Left ventricle myocardium superior (tissue), 1 donor: ENCODE data around the gene MPZL3. TPM values are rescaled to one million over a fixed set of nuclear protein-coding genes. Genes with fewer than 3 reads are reported as not detected.

Source experiments
- ATAC-seq: fragments of 200-7000 bp; cut with Tn5 transposase; one replicate; pipeline ENCODE4 v1.9.1; 2020; ENCODE audit warnings: mild to moderate bottlenecking, moderate library complexity
- DNase-seq: peaks from one replicate; pipeline ENCODE4 v3.0.0-alpha.2; 2020
- intact Hi-C: fragments of 100-400 bp; cut with micrococcal nuclease; formaldehyde crosslinking; loops from one replicate; pipeline ENCODE4 v1.11.0; 2022
- total RNA-seq: library from RNA; stranded (reverse); fragmentation: NEBNext Ultra II Directional; extraction: Animal tissue kit (Norgen Biotek cat#: 25700); gene quantifications from one replicate; pipeline ENCODE4 v1.2.1, GENCODE V29; 2021
- donor health status: DM: no; HTN: yes; CAD: no; lungs with severe emphysema.

The MPZL3 gene
- total RNA-seq, 1 donor from 2014 or later, result 2.6 TPM

GRCh38 chr11:118236170-118236569 lies 16.0 kb downstream of the MPZL3 start:
- no peak for ATAC-seq
- intact Hi-C loops, result no loop called here
- no peak for DNase-seq

- intact Hi-C loops, result no loop called here
- ATAC-seq (peak; percentile 89), DNase-seq (no peak)
These were observed 17.3 kb downstream of the MPZL3 start for GRCh38 chr11:118234833-118235232.

- no peak for ATAC-seq
- intact Hi-C loops, result no loop called here
These were observed 18.3 kb downstream of the MPZL3 start for GRCh38 chr11:118233850-118234249.

GRCh38 chr11:118233377-118233776 lies 18.8 kb downstream of the MPZL3 start:
- intact Hi-C loops, result no loop called here
- no peak for DNase-seq
- no peak for ATAC-seq

More at GRCh38 chr11:118233850-118234249, 18.3 kb downstream of the MPZL3 start:
- no peak for DNase-seq

- intact Hi-C loops, result no loop called here
- DNase-seq (no peak), ATAC-seq (no peak)
These were observed 19.5 kb downstream of the MPZL3 start for GRCh38 chr11:118232659-118233058.

GRCh38 chr11:118231461-118231860 lies 20.7 kb downstream of the MPZL3 start:
- no peak for ATAC-seq
- intact Hi-C loops, result no loop called here
- no peak for DNase-seq

- intact Hi-C loops, result no loop called here
- DNase-seq, result no peak
- no peak for ATAC-seq
These were observed 22.1 kb downstream of the MPZL3 start for GRCh38 chr11:118230088-118230487.

GRCh38 chr11:118229274-118229847 lies 22.8 kb downstream of the MPZL3 start:
- DNase-seq, result no peak

GRCh38 chr11:118227865-118228785 lies 24.0 kb downstream of the MPZL3 start:
- DNase-seq (no peak), ATAC-seq (peak; percentile 31)
- intact Hi-C loops, result no loop called here

More at GRCh38 chr11:118229274-118229847, 22.8 kb downstream of the MPZL3 start:
- intact Hi-C loops, result no loop called here
- ATAC-seq, result no peak

GRCh38 chr11:118226781-118227180 lies 25.4 kb downstream of the MPZL3 start:
- DNase-seq, result no peak
- ATAC-seq, result no peak
- intact Hi-C loops, result no loop called here

GRCh38 chr11:118226296-118226695 lies 25.9 kb downstream of the MPZL3 start:
- intact Hi-C loops, result no loop called here
- no peak for ATAC-seq
- no peak for DNase-seq

- intact Hi-C loops, result no loop called here
- no peak for DNase-seq
- peak; percentile 51 for ATAC-seq
These were observed 27.5 kb downstream of the MPZL3 start, which contains the start of gene JAML for GRCh38 chr11:118224511-118225188. JAML (minus strand) TSS chr11:118225011; CDS start chr11:118214866, 10,145 bp downstream.

GRCh38 chr11:118223992-118224391 lies 28.2 kb downstream of the MPZL3 start:
- DNase-seq (no peak), ATAC-seq (no peak)
- intact Hi-C loops, result no loop called here

GRCh38 chr11:118223570-118223969 lies 28.6 kb downstream of the MPZL3 start:
- DNase-seq (no peak), ATAC-seq (no peak)
- intact Hi-C loops, result no loop called here

- intact Hi-C loops, result no loop called here
- ATAC-seq, result no peak
These were observed 29.7 kb downstream of the MPZL3 start for GRCh38 chr11:118222437-118222836.

GRCh38 chr11:118221419-118221818 lies 30.7 kb downstream of the MPZL3 start:
- ATAC-seq, result no peak
- DNase-seq, result no peak
- intact Hi-C loops, result no loop called here

More at GRCh38 chr11:118222437-118222836, 29.7 kb downstream of the MPZL3 start:
- no peak for DNase-seq

- peak; percentile 48 for ATAC-seq
- intact Hi-C loops, result no loop called here
- no peak for DNase-seq
These were observed 32.4 kb downstream of the MPZL3 start for GRCh38 chr11:118219732-118220131.

GRCh38 chr11:118219244-118219643 lies 32.9 kb downstream of the MPZL3 start:
- DNase-seq (no peak), ATAC-seq (no peak)
- intact Hi-C loops, result no loop called here

GRCh38 chr11:118217575-118217974 lies 34.6 kb downstream of the MPZL3 start:
- DNase-seq, result no peak
- intact Hi-C loops, result no loop called here

More at GRCh38 chr11:118217575-118217974, 34.6 kb downstream of the MPZL3 start:
- no peak for ATAC-seq
